ENCODE data around the gene EFCAB14.

The EFCAB14 gene

GRCh38 chr1:46684670-46685069 is 34.2 kb downstream of the EFCAB14 start:
- TF ChIP-seq ZBTB7A (IDR thresholded peaks at IDR 0.05; ENCODE audit: low read depth) (no peak), CEBPB (IDR thresholded peaks at IDR 0.05) (no peak), NFIC (IDR thresholded peaks at IDR 0.05) (no peak), MAX (IDR thresholded peaks at IDR 0.05) (no peak), YY1 (IDR thresholded peaks at IDR 0.05; ENCODE audit: low read depth) (no peak), TCF12 (IDR thresholded peaks at IDR 0.05; ENCODE audit: low read depth) (no peak), EGR1 (IDR thresholded peaks at IDR 0.05) (no peak), TAF1 (IDR thresholded peaks at IDR 0.05; ENCODE audit: low read depth) (no peak), REST (IDR thresholded peaks at IDR 0.05; ENCODE audit: low read depth) (no peak), FOXM1 (IDR thresholded peaks at IDR 0.05; ENCODE audit: borderline replicate concordance, low read depth) (no peak), CREB1 (IDR thresholded peaks at IDR 0.05; ENCODE audit: low read depth) (no peak), EP300 (IDR thresholded peaks at IDR 0.05; ENCODE audit: borderline replicate concordance) (no peak), RAD21 (IDR thresholded peaks at IDR 0.05; ENCODE audit: low read depth) (no peak), USF1 (IDR thresholded peaks at IDR 0.05) (no peak), TEAD4 (IDR thresholded peaks at IDR 0.05) (no peak)

GRCh38 chr1:46682064-46682463 is 36.9 kb downstream of the EFCAB14 start:
- TF ChIP-seq USF1 (IDR thresholded peaks at IDR 0.05) (no peak), RAD21 (IDR thresholded peaks at IDR 0.05; ENCODE audit: low read depth) (no peak), EP300 (IDR thresholded peaks at IDR 0.05; ENCODE audit: borderline replicate concordance) (no peak), MAX (IDR thresholded peaks at IDR 0.05) (no peak)

GRCh38 chr1:46681333-46682034 is 37.4 kb downstream of the EFCAB14 start:
- TF ChIP-seq YY1 (IDR thresholded peaks at IDR 0.05; ENCODE audit: low read depth) = no peak
- TF ChIP-seq USF1 (IDR thresholded peaks at IDR 0.05) = no peak
- TF ChIP-seq ZBTB7A (IDR thresholded peaks at IDR 0.05; ENCODE audit: low read depth) = no peak
- no peak for TF ChIP-seq CEBPB (IDR thresholded peaks at IDR 0.05)
- TF ChIP-seq REST (IDR thresholded peaks at IDR 0.05; ENCODE audit: low read depth) = no peak
- TF ChIP-seq EP300 (IDR thresholded peaks at IDR 0.05; ENCODE audit: borderline replicate concordance) = no peak
- no peak for TF ChIP-seq MAX (IDR thresholded peaks at IDR 0.05)
- no peak for TF ChIP-seq RAD21 (IDR thresholded peaks at IDR 0.05; ENCODE audit: low read depth)

GRCh38 chr1:46679789-46680573 is 38.9 kb downstream of the EFCAB14 start:
- TF ChIP-seq MAX (IDR thresholded peaks at IDR 0.05) = no peak
- no peak for TF ChIP-seq USF1 (IDR thresholded peaks at IDR 0.05)
- no peak for TF ChIP-seq TEAD4 (IDR thresholded peaks at IDR 0.05)
- no peak for TF ChIP-seq REST (IDR thresholded peaks at IDR 0.05; ENCODE audit: low read depth)
- no peak for TF ChIP-seq TAF1 (IDR thresholded peaks at IDR 0.05; ENCODE audit: low read depth)
- TF ChIP-seq CEBPB (IDR thresholded peaks at IDR 0.05) = no peak
- no peak for TF ChIP-seq TCF12 (IDR thresholded peaks at IDR 0.05; ENCODE audit: low read depth)
- TF ChIP-seq FOXM1 (IDR thresholded peaks at IDR 0.05; ENCODE audit: borderline replicate concordance, low read depth) = no peak
- no peak for TF ChIP-seq EP300 (IDR thresholded peaks at IDR 0.05; ENCODE audit: borderline replicate concordance)
- no peak for TF ChIP-seq CREB1 (IDR thresholded peaks at IDR 0.05; ENCODE audit: low read depth)
- TF ChIP-seq RAD21 (IDR thresholded peaks at IDR 0.05; ENCODE audit: low read depth) = no peak
- TF ChIP-seq YY1 (IDR thresholded peaks at IDR 0.05; ENCODE audit: low read depth) = no peak
- no peak for TF ChIP-seq EGR1 (IDR thresholded peaks at IDR 0.05)
- TF ChIP-seq ZBTB7A (IDR thresholded peaks at IDR 0.05; ENCODE audit: low read depth) = no peak
- no peak for TF ChIP-seq NFIC (IDR thresholded peaks at IDR 0.05)

Data from Ishikawa (cell line).